CD4-positive, alpha-beta T cell treated with Interleukin-4 for 4 hours (primary cell): ENCODE measurements around the gene VWC2.

Experiments used
- DNase-seq: peaks from one replicate; pipeline ENCODE4 v3.0.0-alpha.2; 2020

The VWC2 gene

GRCh38 chr7:49852619-49853462 is 79.4 kb downstream of the VWC2 start:
- no peak for DNase-seq

- DNase-seq, result no peak
Measured at GRCh38 chr7:49855281-49855980, 82.0 kb downstream of the VWC2 start.

DNA sequence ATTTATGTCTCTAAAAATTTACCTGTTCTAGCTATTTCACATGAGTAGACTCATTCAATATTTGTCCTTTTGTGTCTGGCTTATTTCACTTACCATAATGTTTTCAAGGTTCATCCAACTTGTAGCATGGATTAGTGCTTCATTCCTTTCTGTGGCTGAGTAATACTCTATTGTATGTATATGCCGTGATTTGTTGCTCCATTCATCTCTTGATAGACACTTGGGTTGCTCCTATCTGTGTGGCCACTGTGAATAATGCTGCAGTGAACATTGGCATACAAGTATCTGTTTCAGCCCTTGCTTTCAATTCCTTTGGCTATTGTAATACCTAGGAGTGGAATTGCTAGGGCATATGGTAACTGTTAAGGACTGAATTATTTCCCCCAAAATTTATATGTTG is 86.9 kb downstream of the VWC2 start:
- DNase-seq, result no peak

GRCh38 chr7:49866076-49866735 is 92.8 kb downstream of the VWC2 start:
- no peak for DNase-seq

DNA sequence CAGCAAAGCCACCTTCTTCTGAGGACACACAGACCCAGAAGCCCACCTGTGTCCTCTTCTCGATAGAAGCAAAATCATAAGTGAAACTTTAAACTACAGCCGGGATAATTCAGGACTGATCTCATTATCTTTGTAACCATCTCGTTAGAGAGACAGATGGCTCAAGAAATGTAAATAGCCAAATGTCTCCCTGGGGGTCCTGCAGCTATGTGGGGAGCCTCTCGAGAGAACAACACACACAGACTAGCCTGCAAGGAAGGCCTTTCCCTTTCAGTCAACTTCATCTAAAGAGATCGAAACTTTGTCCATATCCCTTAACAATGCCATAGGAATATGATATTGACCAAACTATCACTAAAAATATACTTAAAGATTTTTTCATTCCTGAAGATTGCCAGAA is 93.5 kb downstream of the VWC2 start:
- DNase-seq, result no peak

DNA sequence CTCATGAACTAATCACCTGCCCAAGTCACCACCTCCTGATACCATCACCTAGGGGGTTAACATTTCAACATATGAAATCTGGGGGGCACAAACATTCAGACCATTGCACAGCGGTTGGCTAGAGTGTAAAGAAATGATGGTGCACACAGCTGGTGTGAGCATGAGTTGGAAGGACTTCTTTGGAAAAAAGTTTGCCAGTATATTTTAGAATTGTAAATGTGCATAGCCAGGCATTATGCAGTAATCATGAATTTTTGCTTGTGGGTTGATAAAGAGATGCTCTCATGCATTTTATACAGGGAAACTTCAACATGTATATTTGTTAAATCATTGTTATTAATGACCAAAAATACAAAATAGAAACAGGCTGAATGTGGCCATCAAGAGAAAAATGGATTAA is 100.0 kb downstream of the VWC2 start:
- no peak for DNase-seq

GRCh38 chr7:49875336-49875735 is 101.9 kb downstream of the VWC2 start:
- no peak for DNase-seq

DNA sequence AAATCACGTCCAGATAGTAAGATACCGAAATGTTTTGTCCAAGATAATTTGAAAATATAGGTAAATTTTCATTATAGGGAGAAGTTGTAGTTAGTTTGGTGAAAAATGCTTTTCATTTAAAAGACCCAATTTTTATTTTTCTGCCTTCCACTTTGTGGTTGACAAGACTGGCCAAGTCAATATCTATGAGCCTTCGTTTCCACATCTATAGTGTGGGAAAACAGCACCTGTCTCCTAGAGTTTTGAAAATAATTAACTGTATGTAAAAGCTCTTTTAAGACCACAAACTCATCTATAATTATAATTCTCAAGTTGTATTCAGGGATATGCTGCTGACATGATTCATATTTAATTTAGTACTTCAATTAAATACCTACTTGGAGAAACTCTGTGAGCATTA is 102.8 kb downstream of the VWC2 start:
- no peak for DNase-seq

DNA sequence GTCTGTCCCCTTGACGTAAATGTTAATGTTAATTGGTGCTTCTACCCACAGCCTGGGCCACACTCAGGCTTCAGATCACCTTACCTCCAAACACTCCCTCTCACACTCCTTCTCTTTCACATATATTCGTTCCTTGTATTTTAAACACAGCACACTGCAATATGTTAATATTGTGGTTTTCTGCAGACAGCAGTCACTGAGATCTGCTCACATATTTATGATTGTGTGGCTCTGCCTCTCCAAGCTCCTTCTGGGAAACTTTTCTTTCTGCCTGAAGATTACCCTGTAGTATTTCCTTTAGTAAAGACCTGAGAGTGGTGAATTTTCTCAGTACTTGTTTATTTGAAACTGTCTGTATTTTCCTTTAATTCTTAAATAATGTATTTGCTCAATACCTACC is 104.7 kb downstream of the VWC2 start:
- DNase-seq, result no peak

- no peak for DNase-seq
Measured at GRCh38 chr7:49878627-49879026, 105.2 kb downstream of the VWC2 start.

- DNase-seq, result no peak
Measured at GRCh38 chr7:49883933-49884332, 110.5 kb downstream of the VWC2 start.

GRCh38 chr7:49885593-49886285 is 112.3 kb downstream of the VWC2 start:
- DNase-seq, result no peak

GRCh38 chr7:49892481-49892880 is 119.0 kb downstream of the VWC2 start:
- DNase-seq, result no peak

DNA sequence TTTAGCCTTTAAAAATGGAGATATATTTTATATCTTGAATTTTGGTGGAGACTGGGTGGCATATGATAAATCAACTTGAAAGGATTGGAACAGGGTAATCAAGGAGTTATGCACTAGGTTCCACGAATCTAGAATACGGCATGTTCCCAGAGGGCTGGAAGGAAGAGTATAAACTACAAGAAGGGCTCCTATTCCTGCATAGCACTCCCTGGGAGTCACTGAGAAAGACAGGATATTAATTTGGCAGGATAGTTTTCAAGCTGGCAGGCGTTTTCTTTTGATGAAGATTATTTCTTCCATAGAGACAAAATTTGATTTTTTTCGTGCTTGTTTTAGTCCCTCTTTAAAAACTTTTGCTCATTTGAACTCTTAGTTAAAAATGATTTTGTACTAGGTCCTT is 119.7 kb downstream of the VWC2 start:
- no peak for DNase-seq

DNA sequence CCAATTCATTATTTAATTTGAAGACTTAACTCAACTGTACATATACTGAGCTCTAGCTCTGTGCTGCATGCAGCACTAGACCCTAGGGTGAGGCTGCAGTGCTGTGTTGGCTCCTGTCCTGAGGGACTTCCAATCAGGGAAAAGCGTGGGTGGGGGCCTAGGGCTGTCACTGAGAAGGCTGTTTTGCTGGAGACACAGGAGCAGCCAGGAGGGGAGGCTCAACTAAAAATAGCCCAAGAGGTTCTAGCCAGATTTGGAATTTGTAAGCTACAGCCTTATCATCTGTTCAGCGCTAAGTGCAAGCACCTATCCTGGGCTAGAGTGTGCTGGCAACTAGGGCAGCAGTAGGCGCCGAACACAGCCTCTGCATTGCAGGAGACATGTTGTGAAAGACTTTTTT is 121.1 kb downstream of the VWC2 start:
- DNase-seq, result no peak

GRCh38 chr7:49911909-49912308 is 138.5 kb downstream of the VWC2 start:
- DNase-seq, result no peak

GRCh38 chr7:49926720-49927119 is 153.3 kb downstream of the VWC2 start:
- DNase-seq, result no peak

GRCh38 chr7:49927631-49928030 is 154.2 kb downstream of the VWC2 start:
- no peak for DNase-seq

- no peak for DNase-seq
Measured at GRCh38 chr7:49928787-49929186, 155.3 kb downstream of the VWC2 start.

DNA sequence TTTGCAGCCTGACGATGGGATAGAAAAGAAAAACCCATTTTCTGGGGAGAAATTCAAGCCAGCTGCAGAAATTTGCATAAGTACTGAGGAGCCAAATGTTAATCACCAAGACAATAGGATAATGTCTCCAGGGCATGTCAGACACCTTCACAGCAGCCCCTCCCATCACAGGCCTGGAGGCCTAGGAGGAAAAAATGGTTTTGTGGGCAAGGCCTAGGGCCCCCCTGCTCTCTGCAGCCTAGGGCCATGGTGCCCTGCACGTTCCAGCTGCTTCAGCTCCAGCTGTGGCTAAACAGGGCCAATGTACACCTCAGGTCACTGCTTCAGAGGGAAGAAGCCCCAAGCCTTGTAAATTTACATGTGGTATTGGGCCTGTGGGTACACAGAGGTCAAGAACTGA is 158.2 kb downstream of the VWC2 start:
- DNase-seq, result no peak

DNA sequence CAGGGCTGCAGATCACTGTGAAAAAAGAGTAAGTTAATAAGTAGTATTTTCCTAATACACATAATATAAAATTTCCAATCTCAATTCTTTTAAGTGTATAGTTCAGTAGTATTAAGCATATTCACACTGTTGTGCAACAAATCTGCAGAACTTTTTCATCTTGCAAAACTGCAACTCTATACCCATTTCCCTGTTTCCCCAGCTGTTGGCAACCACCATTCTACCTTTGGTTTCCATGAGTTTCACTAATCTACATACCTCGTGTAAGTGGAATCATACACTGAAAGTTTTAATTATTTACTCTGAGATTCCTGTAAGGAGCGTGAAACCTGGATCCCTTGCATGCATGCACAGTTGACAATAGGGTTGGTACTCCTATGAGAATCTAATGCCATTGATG is 164.2 kb downstream of the VWC2 start:
- no peak for DNase-seq
